OCI-LY1 (cell line): ENCODE results near the gene PBX1.

Experiments
- H2AFZ ChIP-seq: fragments of 200-600 bp; sonication (generic), shearing (Covaris generic); 2 replicates; pipeline ENCODE4 v1.6.0; 2014; ENCODE audit warnings: antibody characterized with exemption, mild to moderate bottlenecking, low read length
- H3F3A ChIP-seq: fragments of 200-600 bp; sonication (generic), shearing (Covaris generic); 2 replicates; pipeline ENCODE4 v1.6.0; 2014; ENCODE audit warnings: mild to moderate bottlenecking, antibody characterized with exemption, low read length, moderate library complexity; ENCODE audit not compliant: insufficient read depth
- H3K27ac ChIP-seq: fragments of 200-600 bp; sonication (generic); 2 replicates; pipeline ENCODE4 v1.5.1; 2014; ENCODE audit warnings: low read length, mixed run types, mild to moderate bottlenecking, low read depth; ENCODE audit not compliant: poor library complexity, severe bottlenecking
- H3K27me3 ChIP-seq: fragments of 200-600 bp; sonication (generic); 2 replicates; pipeline ENCODE4 v1.6.0; 2014; ENCODE audit warnings: antibody characterized with exemption, mild to moderate bottlenecking, low read length, moderate library complexity; ENCODE audit not compliant: insufficient read depth
- H3K36me3 ChIP-seq: fragments of 200-600 bp; sonication (generic); 2 replicates; pipeline ENCODE4 v1.6.1; 2014; ENCODE audit warnings: mild to moderate bottlenecking, antibody characterized with exemption, low read length, moderate library complexity, mixed read lengths; ENCODE audit not compliant: insufficient read depth
- H3K4me1 ChIP-seq: fragments of 200-600 bp; sonication (generic); 2 replicates; pipeline ENCODE4 v1.5.1; 2014; ENCODE audit warnings: mild to moderate bottlenecking, low read length, moderate library complexity; ENCODE audit not compliant: insufficient read depth, severe bottlenecking
- H3K4me2 ChIP-seq: fragments of 200-600 bp; sonication (generic), shearing (Covaris generic); 2 replicates; pipeline ENCODE4 v1.6.1; 2014; ENCODE audit warnings: low read length
- H3K4me3 ChIP-seq: fragments of 200-600 bp; sonication (generic); 2 replicates; pipeline ENCODE4 v1.5.1; 2014; ENCODE audit warnings: low read length, low read depth, mild to moderate bottlenecking, mixed read lengths; ENCODE audit not compliant: poor library complexity, severe bottlenecking
- H3K79me2 ChIP-seq: fragments of 200-600 bp; shearing (Covaris generic); 2 replicates; pipeline ENCODE4 v1.6.1; 2016; ENCODE audit warnings: mixed run types, low read length, mixed read lengths; ENCODE audit not compliant: insufficient read depth
- H3K9ac ChIP-seq: fragments of 200-600 bp; sonication (generic), shearing (Covaris generic); 2 replicates; pipeline ENCODE4 v1.6.1; 2014; ENCODE audit warnings: mild to moderate bottlenecking, low read length, mixed read lengths
- H3K9me2 ChIP-seq: fragments of 200-600 bp; sonication (generic), shearing (Covaris generic); 2 replicates; pipeline ENCODE4 v1.6.1; 2014; ENCODE audit warnings: low read depth, mild to moderate bottlenecking, low read length, mixed read lengths
- H3K9me3 ChIP-seq: fragments of 200-600 bp; shearing (Covaris generic); 2 replicates; pipeline ENCODE4 v1.6.1; 2014; ENCODE audit warnings: low read length, mixed read lengths
- H4K20me1 ChIP-seq: fragments of 200-600 bp; sonication (generic), shearing (Covaris generic); 2 replicates; pipeline ENCODE4 v1.6.0; 2016; ENCODE audit warnings: mild to moderate bottlenecking, low read length; ENCODE audit not compliant: insufficient read depth
- CTCF ChIP-seq: fragments of 200-600 bp; sonication (generic), shearing (Covaris generic); IDR thresholded peaks from 2 replicates; pipeline ENCODE4 v1.5.1; 2017; ENCODE audit warnings: mild to moderate bottlenecking, antibody characterized with exemption, low read length, moderate library complexity, mixed read lengths
- EZH2 ChIP-seq: fragments of 200-600 bp; sonication (generic), shearing (Covaris generic); IDR thresholded peaks from 2 replicates; pipeline ENCODE4 v1.8.0; 2017; ENCODE audit warnings: borderline replicate concordance, mixed run types, mild to moderate bottlenecking, antibody characterized with exemption, low read length, moderate library complexity, mixed read lengths

Gene PBX1

GRCh38 chr1:164647211-164647610, 88.2 kb downstream of the PBX1 start:
- H3K27ac ChIP-seq = no peak overlapping the region
- H3K4me3 ChIP-seq = no peak overlapping the region
- H3F3A ChIP-seq = no peaks in the 10 kb centered on the region
- H3K4me2 ChIP-seq = no peak overlapping the region
- H3K9me3 ChIP-seq = no peaks in the 10 kb centered on the region
- no peak overlapping the region for H2AFZ ChIP-seq
- H4K20me1 ChIP-seq = no peaks in the 10 kb centered on the region
- no peaks in the 10 kb centered on the region for H3K36me3 ChIP-seq
- H3K9ac ChIP-seq = no peak overlapping the region
- no peaks in the 10 kb centered on the region for H3K9me2 ChIP-seq
- H3K79me2 ChIP-seq = no peaks in the 10 kb centered on the region
- H3K27me3 ChIP-seq = no peaks in the 10 kb centered on the region
- H3K4me1 ChIP-seq = no peaks in the 10 kb centered on the region
- TF ChIP-seq CTCF (no peak), EZH2 (no peak)

- no peak for TF ChIP-seq CTCF
- TF ChIP-seq EZH2 = no peak
- H3K4me1 ChIP-seq = no peaks in the 10 kb centered on the region
- no peaks in the 10 kb centered on the region for H3K9me3 ChIP-seq
- no peaks in the 10 kb centered on the region for H3K79me2 ChIP-seq
- no peak overlapping the region for H3K9ac ChIP-seq
- H3K9me2 ChIP-seq = no peaks in the 10 kb centered on the region
- H3K36me3 ChIP-seq = no peaks in the 10 kb centered on the region
- no peaks in the 10 kb centered on the region for H3K27me3 ChIP-seq
- H3K4me3 ChIP-seq = no peak overlapping the region
- no peak overlapping the region for H3K4me2 ChIP-seq
- no peaks in the 10 kb centered on the region for H3F3A ChIP-seq
- H2AFZ ChIP-seq = no peak overlapping the region
- no peaks in the 10 kb centered on the region for H4K20me1 ChIP-seq
- H3K27ac ChIP-seq = no peak overlapping the region
Measured at GRCh38 chr1:164648636-164649035, 89.7 kb downstream of the PBX1 start.

GRCh38 chr1:164649146-164649545, 90.2 kb downstream of the PBX1 start:
- Histone ChIP-seq H3K36me3 (no peaks in the 10 kb centered on the region), H3K9me2 (no peaks in the 10 kb centered on the region), H3K27ac (no peak overlapping the region), H3K4me2 (no peak overlapping the region), H3F3A (no peaks in the 10 kb centered on the region), H2AFZ (no peak overlapping the region), H3K9ac (no peak overlapping the region), H3K79me2 (no peaks in the 10 kb centered on the region), H4K20me1 (no peaks in the 10 kb centered on the region), H3K27me3 (no peaks in the 10 kb centered on the region), H3K9me3 (no peaks in the 10 kb centered on the region), H3K4me1 (no peaks in the 10 kb centered on the region), H3K4me3 (no peak overlapping the region)
- TF ChIP-seq EZH2 = no peak
- no peak for TF ChIP-seq CTCF
